ENCODE measurements around the gene CHMP5.

The CHMP5 gene

GRCh38 chr9:33320230-33320567, 55.4 kb downstream of the CHMP5 start:
- DNase-seq, result no peak

GRCh38 chr9:33320568-33321261, 55.9 kb downstream of the CHMP5 start:
- no peak for DNase-seq

- DNase-seq, result no peak
Observed at GRCh38 chr9:33329117-33329563, 64.3 kb downstream of the CHMP5 start.

GRCh38 chr9:33329979-33330378, 65.1 kb downstream of the CHMP5 start:
- DNase-seq, result no peak

- no peak for DNase-seq
Observed at GRCh38 chr9:33331377-33331891, 66.6 kb downstream of the CHMP5 start.
